Tibial artery (tissue), 4 donors: ENCODE data around the gene RAX2.

Experiments
- DNase-seq, 2 donors: peaks; one replicate each; pipeline ENCODE4 v3.0.0-alpha.2; 2019
- H3K27ac ChIP-seq, 2 donors: fragments of 200-600 bp; sonication (generic) in 1 of 2; 1 replicate in 1 of 2; 2 replicates in 1 of 2; pipeline ENCODE4 v1.5.1; 2018 to 2019; ENCODE audit warnings: mild to moderate bottlenecking in 1 of 2
- H3K27me3 ChIP-seq, 2 donors: fragments of 200-600 bp; sonication (generic) in 1 of 2; one replicate each; pipeline versions ENCODE4 v1.5.1 to v1.6.0; 2016 to 2019
- H3K36me3 ChIP-seq, 3 donors: fragments of 200-600 bp; sonication (generic) in 2 of 3; one replicate each; pipeline ENCODE4 v1.5.1; 2016 to 2019; ENCODE audit warnings: mild to moderate bottlenecking in 2 of 3
- H3K4me1 ChIP-seq, 4 donors: fragments of 200-600 bp; sonication (generic) in 2 of 4; 1 replicate in 3 of 4; 2 replicates in 1 of 4; pipeline ENCODE4 v1.5.1; 2016 to 2019
- H3K4me3 ChIP-seq, 2 donors: fragments of 200-600 bp; sonication (generic) in 1 of 2; 1 replicate in 1 of 2; 2 replicates in 1 of 2; pipeline ENCODE4 v1.5.1; 2018 to 2019; ENCODE audit warnings: mild to moderate bottlenecking in 2 of 2
- H3K9me3 ChIP-seq, 3 donors: fragments of 200-600 bp; sonication (generic) in 1 of 3; one replicate each; pipeline ENCODE4 v1.5.1; 2016 to 2019
- CTCF ChIP-seq, 2 experiments: fragments of 200-600 bp in 1 of 2; fragments of 450-650 bp in 1 of 2; IDR thresholded peaks; one replicate each; pipeline ENCODE4 v1.5.1; 2017 to 2019; ENCODE audit warnings: antibody characterized with exemption in 2 of 2, mild to moderate bottlenecking in 1 of 2, moderate library complexity in 1 of 2
- intact Hi-C: fragments of 100-400 bp; cut with DNase I; formaldehyde crosslinking; loops from one replicate; pipeline ENCODE4 v1.15.0; 2023; ENCODE audit warnings: low total_unique reads

RAX2 gene

DNA sequence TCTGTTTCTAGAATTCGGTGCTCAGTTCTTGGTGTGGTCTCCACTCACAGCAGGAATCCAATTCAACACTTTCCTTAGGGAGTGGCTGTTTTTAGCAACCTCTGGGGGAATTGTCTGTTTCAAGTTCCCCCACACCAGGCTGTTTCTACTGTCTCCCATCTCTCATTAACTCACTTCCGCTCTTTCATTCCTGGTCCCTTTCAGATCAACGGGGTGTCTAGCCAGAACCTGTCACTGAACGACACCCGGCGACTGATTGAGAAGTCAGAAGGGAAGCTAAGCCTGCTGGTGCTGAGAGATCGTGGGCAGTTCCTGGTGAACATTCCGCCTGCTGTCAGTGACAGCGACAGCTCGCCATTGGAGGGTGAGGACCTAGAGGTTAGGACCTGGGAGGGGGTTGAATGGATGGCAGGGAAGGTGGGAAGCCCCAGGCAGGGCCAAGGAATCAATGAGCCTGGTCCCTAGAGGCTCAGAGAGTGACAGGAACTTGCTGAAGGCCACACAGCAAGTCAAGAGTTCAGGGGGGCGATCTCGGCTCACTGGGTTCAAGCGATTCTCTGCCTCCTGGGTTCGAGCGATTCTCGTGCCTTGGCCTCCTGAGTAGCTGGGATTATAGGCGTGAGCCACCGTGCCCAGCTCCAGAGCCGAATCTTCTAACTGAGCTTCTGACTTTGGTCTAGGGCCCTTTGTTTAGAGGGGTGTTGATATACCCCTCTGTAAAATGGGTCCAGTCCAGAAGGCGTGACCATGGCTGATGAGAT lies 38.3 kb downstream of the RAX2 start:
- Histone ChIP-seq H3K27me3 (peaks cover 0 to 21% of the 10 kb centered on the region in 2 donors), H3K4me3 (no peak overlapping the region), H3K36me3 (peaks cover 0 to 23% (median 0%) of the 10 kb centered on the region in 3 donors), H3K4me1 (no peaks in the 10 kb centered on the region), H3K9me3 (peaks cover 0 to 4% (median 0%) of the 10 kb centered on the region in 3 donors), H3K27ac (no peak overlapping the region)
- DNase-seq = no peak
- intact Hi-C loops = no loop called here
- no peak for TF ChIP-seq CTCF (IDR thresholded peaks at IDR 0.05)

GRCh38 chr19:3732108-3732507 lies 39.9 kb downstream of the RAX2 start:
- Histone ChIP-seq H3K4me3 (no peak overlapping the region), H3K4me1 (no peaks in the 10 kb centered on the region), H3K36me3 (peaks cover 0 to 17% (median 0%) of the 10 kb centered on the region in 3 donors), H3K27ac (no peak overlapping the region), H3K27me3 (peaks cover 0 to 13% of the 10 kb centered on the region in 2 donors), H3K9me3 (peaks cover 0 to 4% (median 0%) of the 10 kb centered on the region in 3 donors)
- TF ChIP-seq CTCF (IDR thresholded peaks at IDR 0.05) = no peak
- no peak for DNase-seq
- intact Hi-C loops = no loop called here

- TF ChIP-seq CTCF (IDR thresholded peaks at IDR 0.05) = no peak
- intact Hi-C loops = no loop called here
- Histone ChIP-seq H3K4me3 (no peak overlapping the region), H3K4me1 (no peaks in the 10 kb centered on the region), H3K27ac (no peak overlapping the region), H3K36me3 (peaks cover 0 to 7% (median 0%) of the 10 kb centered on the region in 3 donors), H3K9me3 (peaks cover 0 to 4% (median 0%) of the 10 kb centered on the region in 3 donors), H3K27me3 (peaks cover 0 to 12% of the 10 kb centered on the region in 2 donors)
- DNase-seq = no peak
Observed at GRCh38 chr19:3730457-3730958, 41.5 kb downstream of the RAX2 start.

DNA sequence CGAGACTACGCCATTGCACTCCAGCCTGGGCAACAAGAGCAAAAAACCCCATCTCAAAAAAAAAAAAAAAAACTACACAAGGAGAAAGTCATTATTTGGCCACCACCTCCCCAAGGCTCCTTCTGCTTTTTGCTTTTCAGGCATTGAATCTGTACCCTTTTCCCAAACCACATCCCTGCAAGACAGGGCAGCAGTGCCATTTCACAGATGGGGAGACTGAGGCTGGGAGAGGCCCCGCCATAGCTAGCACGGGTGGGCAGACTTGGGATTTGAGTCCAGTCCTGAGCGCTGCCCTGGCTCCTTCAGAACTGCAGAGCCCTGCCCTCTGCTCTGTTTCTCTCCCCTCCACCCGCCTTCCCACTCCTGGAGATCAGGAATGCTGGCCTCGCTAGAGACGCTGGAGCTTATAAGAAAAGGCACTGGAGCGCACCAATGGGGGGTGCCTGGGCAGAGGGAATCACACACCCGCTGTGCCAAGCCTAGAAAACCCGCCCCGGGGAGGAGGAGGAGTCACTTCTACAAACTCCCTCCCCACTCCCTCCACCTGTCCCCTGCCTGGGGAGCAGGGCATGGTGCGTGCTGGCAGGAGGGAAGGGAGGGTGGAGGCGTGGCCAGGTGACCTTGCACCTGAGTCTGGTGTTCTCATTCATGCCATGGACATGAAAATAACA lies 46.3 kb downstream of the RAX2 start:
- H3K36me3 ChIP-seq = no peaks in the 10 kb centered on the region
- peaks cover 0 to 3% (median 0%) of the 10 kb centered on the region in 3 donors for H3K9me3 ChIP-seq
- peaks cover 5 to 49% of the 10 kb centered on the region in 2 donors for H3K27me3 ChIP-seq
- no peak overlapping the region for H3K27ac ChIP-seq
- DNase-seq = no peak
- intact Hi-C loops = no loop called here
- H3K4me3 ChIP-seq = no peak overlapping the region
- no peak for TF ChIP-seq CTCF (IDR thresholded peaks at IDR 0.05)
- peaks cover 0 to 21% (median 11%) of the 10 kb centered on the region in 4 donors for H3K4me1 ChIP-seq

- no peak for DNase-seq
- Histone ChIP-seq H3K4me1 (peaks cover 0 to 21% (median 12%) of the 10 kb centered on the region in 4 donors), H3K4me3 (no peak overlapping the region), H3K36me3 (no peaks in the 10 kb centered on the region), H3K27ac (no peak overlapping the region), H3K9me3 (no peaks in the 10 kb centered on the region), H3K27me3 (peaks cover 5 to 56% of the 10 kb centered on the region in 2 donors)
- intact Hi-C loops = no loop called here
- TF ChIP-seq CTCF (IDR thresholded peaks at IDR 0.05) = no peak
Observed at GRCh38 chr19:3725121-3725520, 46.9 kb downstream of the RAX2 start.
